ENCODE data around the gene CDC42BPB. TPM values are rescaled to one million over a fixed set of nuclear protein-coding genes. Genes with fewer than 3 reads are reported as not detected.
A peak's percentile ranks its signal among the peaks of the same experiment; 100 is the strongest.
"Not testable (repeated sequence)": the region's sequence is repeated elsewhere in the genome, so short reads cannot be mapped to it uniquely, and the experiment has no call there.

The CDC42BPB gene
- total RNA-seq, 1 donor, result 118 TPM

- Histone ChIP-seq H3K4me2 (ENCODE audit: insufficient read depth, low read length) (peak overlapping the region; percentile 45), H2AFZ (ENCODE audit: low read length) (no peak overlapping the region), H3K4me3 (ENCODE audit: insufficient read depth, low read length) (peak overlapping the region; percentile 43), H3K9me3 (ENCODE audit: low read depth, low read length) (no peaks in the 10 kb centered on the region), H3K27ac (ENCODE audit: low read depth, low read length) (no peak overlapping the region), H3K36me3 (ENCODE audit: insufficient read depth, low read length) (peaks cover 1% of the 10 kb centered on the region), H3K27me3 (ENCODE audit: insufficient read depth, low read length) (peaks cover 77% of the 10 kb centered on the region), H3K79me2 (ENCODE audit: insufficient read depth, low read length) (no peaks in the 10 kb centered on the region), H4K20me1 (ENCODE audit: insufficient read depth, low read length) (peaks cover 22% of the 10 kb centered on the region), H3K4me1 (ENCODE audit: insufficient read depth, low read length) (peaks cover 6% of the 10 kb centered on the region)
- TF ChIP-seq CTCF (IDR thresholded peaks at IDR 0.05; ENCODE audit: extremely low read depth, low read depth, low read length), result no peak
- DNase-seq (ENCODE audit: insufficient read length, low spot score, missing footprints), result no peak
Measured at GRCh38 chr14:102927878-102928411, 129.4 kb downstream of the CDC42BPB start.

- Histone ChIP-seq H3K9me3 (ENCODE audit: low read depth, low read length) (no peaks in the 10 kb centered on the region), H3K79me2 (ENCODE audit: insufficient read depth, low read length) (no peaks in the 10 kb centered on the region), H3K36me3 (ENCODE audit: insufficient read depth, low read length) (no peaks in the 10 kb centered on the region), H4K20me1 (ENCODE audit: insufficient read depth, low read length) (peaks cover 20% of the 10 kb centered on the region), H3K4me2 (ENCODE audit: insufficient read depth, low read length) (no peak overlapping the region), H2AFZ (ENCODE audit: low read length) (no peak overlapping the region), H3K27me3 (ENCODE audit: insufficient read depth, low read length) (peaks cover 82% of the 10 kb centered on the region), H3K4me3 (ENCODE audit: insufficient read depth, low read length) (no peak overlapping the region), H3K4me1 (ENCODE audit: insufficient read depth, low read length) (peaks cover 6% of the 10 kb centered on the region), H3K27ac (ENCODE audit: low read depth, low read length) (no peak overlapping the region)
- DNase-seq (ENCODE audit: insufficient read length, low spot score, missing footprints), result peak; percentile 66
- TF ChIP-seq CTCF (IDR thresholded peaks at IDR 0.05; ENCODE audit: extremely low read depth, low read depth, low read length), result no peak
Measured at GRCh38 chr14:102927346-102927877, 129.9 kb downstream of the CDC42BPB start.

- not testable (repeated sequence) for H2AFZ ChIP-seq (ENCODE audit: low read length); H3K9me3 ChIP-seq (ENCODE audit: low read depth, low read length); H3K79me2 ChIP-seq (ENCODE audit: insufficient read depth, low read length); H3K4me3 ChIP-seq (ENCODE audit: insufficient read depth, low read length); DNase-seq (ENCODE audit: insufficient read length, low spot score, missing footprints); H3K4me1 ChIP-seq (ENCODE audit: insufficient read depth, low read length); H3K4me2 ChIP-seq (ENCODE audit: insufficient read depth, low read length); H3K36me3 ChIP-seq (ENCODE audit: insufficient read depth, low read length); H3K27ac ChIP-seq (ENCODE audit: low read depth, low read length)
- H4K20me1 ChIP-seq (ENCODE audit: insufficient read depth, low read length), result peaks cover 16% of the 10 kb centered on the region
- peaks cover 88% of the 10 kb centered on the region for H3K27me3 ChIP-seq (ENCODE audit: insufficient read depth, low read length)
Measured at GRCh38 chr14:102926840-102927239, 130.5 kb downstream of the CDC42BPB start.

GRCh38 chr14:102926104-102926503, 131.2 kb downstream of the CDC42BPB start:
- TF ChIP-seq CTCF (IDR thresholded peaks at IDR 0.05; ENCODE audit: extremely low read depth, low read depth, low read length), result no peak
- no peak overlapping the region for H2AFZ ChIP-seq (ENCODE audit: low read length)
- H3K4me3 ChIP-seq (ENCODE audit: insufficient read depth, low read length), result no peak overlapping the region
- H3K9me3 ChIP-seq (ENCODE audit: low read depth, low read length), result no peaks in the 10 kb centered on the region
- H4K20me1 ChIP-seq (ENCODE audit: insufficient read depth, low read length), result peaks cover 8% of the 10 kb centered on the region
- H3K79me2 ChIP-seq (ENCODE audit: insufficient read depth, low read length), result no peaks in the 10 kb centered on the region
- H3K27ac ChIP-seq (ENCODE audit: low read depth, low read length), result no peak overlapping the region
- no peak overlapping the region for H3K4me2 ChIP-seq (ENCODE audit: insufficient read depth, low read length)
- peaks cover 87% of the 10 kb centered on the region for H3K27me3 ChIP-seq (ENCODE audit: insufficient read depth, low read length)
- peaks cover 6% of the 10 kb centered on the region for H3K4me1 ChIP-seq (ENCODE audit: insufficient read depth, low read length)
- DNase-seq (ENCODE audit: insufficient read length, low spot score, missing footprints), result no peak
- no peaks in the 10 kb centered on the region for H3K36me3 ChIP-seq (ENCODE audit: insufficient read depth, low read length)
